GM12891 (cell line): ENCODE data around the gene FAS.

Experiments used
- DNase-seq: peaks from one replicate; pipeline ENCODE4 v3.0.0; 2011; ENCODE audit warnings: low spot score; ENCODE audit not compliant: insufficient read length
- FAIRE-seq: peaks from 2 replicates; lab custom pipeline; 2011; peaks lifted over from hg19 to GRCh38; lab: Jason Lieb, UNC
- PAX5 ChIP-seq: IDR thresholded peaks from 2 replicates; pipeline ENCODE4 v1.6.1; 2011; ENCODE audit warnings: low read length, moderate library complexity, mild to moderate bottlenecking; ENCODE audit not compliant: insufficient read depth, severe bottlenecking
- POLR2A ChIP-seq: IDR thresholded peaks from 2 replicates; pipeline ENCODE4 v1.6.1; 2011; ENCODE audit warnings: low read depth, low read length, control low read depth
- POLR2AphosphoS5 ChIP-seq: IDR thresholded peaks from 2 replicates; pipeline ENCODE4 v1.6.1; 2011; ENCODE audit warnings: low read depth, low read length, control low read depth
- POU2F2 ChIP-seq: IDR thresholded peaks from 2 replicates; pipeline ENCODE4 v1.6.1; 2011; ENCODE audit warnings: low read depth, mild to moderate bottlenecking, control low read depth, low read length, moderate library complexity
- SPI1 ChIP-seq: IDR thresholded peaks from 2 replicates; pipeline ENCODE4 v1.6.1; 2011; ENCODE audit warnings: low read depth, low read length, control low read depth
- TAF1 ChIP-seq: IDR thresholded peaks from 2 replicates; pipeline ENCODE4 v1.6.1; 2011; ENCODE audit warnings: low read depth, low read length, control low read depth

FAS gene

DNA sequence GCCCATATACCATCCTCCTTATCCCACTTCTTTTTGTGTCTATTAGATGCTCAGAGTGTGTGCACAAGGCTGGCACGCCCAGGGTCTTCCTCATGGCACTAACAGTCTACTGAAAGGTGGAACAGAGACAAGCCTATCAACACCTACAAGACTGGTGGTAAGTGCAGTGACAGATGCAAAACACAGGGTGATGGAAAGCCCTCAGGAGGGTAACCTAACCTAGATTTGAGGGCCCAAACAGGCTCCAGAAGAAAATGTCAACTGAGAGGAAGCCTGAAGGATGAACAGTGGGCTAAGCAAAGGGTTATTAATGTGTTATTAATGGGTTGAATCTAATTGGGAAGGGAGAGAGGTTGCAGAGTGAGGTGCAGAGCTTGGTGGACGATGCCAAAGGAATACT is 1.2 kb upstream of the FAS start:
- FAIRE-seq (no peak), DNase-seq (no peak)
- no peak for TF ChIP-seq SPI1
- no peak for TF ChIP-seq POU2F2
- no peak for TF ChIP-seq TAF1

DNA sequence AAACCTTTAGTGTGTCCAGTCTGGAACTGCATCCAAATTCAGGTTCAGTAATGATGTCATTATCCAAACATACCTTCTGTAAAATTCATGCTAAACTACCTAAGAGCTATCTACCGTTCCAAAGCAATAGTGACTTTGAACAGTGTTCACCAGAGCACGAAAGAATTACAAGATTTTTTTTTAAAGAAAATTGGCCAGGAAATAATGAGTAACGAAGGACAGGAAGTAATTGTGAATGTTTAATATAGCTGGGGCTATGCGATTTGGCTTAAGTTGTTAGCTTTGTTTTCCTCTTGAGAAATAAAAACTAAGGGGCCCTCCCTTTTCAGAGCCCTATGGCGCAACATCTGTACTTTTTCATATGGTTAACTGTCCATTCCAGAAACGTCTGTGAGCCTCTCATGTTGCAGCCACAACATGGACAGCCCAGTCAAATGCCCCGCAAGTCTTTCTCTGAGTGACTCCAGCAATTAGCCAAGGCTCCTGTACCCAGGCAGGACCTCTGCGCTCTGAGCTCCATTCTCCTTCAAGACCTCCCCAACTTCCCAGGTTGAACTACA is 694 bp upstream of the FAS start:
- TF ChIP-seq PAX5, result no peak
- TF ChIP-seq POLR2A, result no peak
- TF ChIP-seq POU2F2, result no peak
- TF ChIP-seq SPI1, result no peak
- peak; percentile 71 for FAIRE-seq
- no peak for DNase-seq

DNA sequence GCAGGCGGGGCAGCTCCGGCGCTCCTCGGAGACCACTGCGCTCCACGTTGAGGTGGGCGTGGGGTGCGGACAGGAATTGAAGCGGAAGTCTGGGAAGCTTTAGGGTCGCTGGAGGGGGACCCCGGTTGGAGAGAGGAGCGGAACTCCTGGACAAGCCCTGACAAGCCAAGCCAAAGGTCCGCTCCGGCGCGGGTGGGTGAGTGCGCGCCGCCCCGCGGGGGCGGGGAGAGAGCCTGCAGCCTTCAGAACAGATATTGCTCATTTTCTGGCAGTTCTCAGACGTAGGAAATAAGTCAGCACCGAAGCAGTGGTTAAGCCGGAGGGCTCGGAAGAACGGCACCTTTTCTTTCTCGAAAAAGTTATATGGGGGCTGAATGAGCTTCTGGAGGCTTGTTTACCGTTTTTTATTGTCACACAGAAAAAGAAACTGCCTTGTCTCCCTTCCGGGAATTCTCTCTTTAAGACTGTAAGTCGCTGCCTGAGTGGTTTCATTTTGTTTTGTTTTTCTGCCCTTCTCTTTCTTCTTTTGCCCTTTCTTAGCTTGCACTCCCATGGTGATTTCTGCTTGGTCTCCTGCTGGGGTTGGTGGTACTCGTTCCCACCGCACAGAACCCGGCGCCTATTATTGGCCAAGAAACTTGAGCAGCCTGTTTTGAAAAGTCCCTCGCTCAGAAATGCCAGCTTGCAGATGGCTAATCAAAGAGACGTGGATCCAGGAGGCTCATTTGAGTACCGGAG is 732 bp downstream of the FAS start:
- TF ChIP-seq POLR2A, result peak; percentile 67
- TF ChIP-seq POU2F2, result no peak
- TF ChIP-seq TAF1, result peak; percentile 59
- no peak for TF ChIP-seq PAX5
- peak; percentile 81 for TF ChIP-seq POLR2AphosphoS5
- TF ChIP-seq SPI1, result no peak
- FAIRE-seq, result peak; percentile 90

DNA sequence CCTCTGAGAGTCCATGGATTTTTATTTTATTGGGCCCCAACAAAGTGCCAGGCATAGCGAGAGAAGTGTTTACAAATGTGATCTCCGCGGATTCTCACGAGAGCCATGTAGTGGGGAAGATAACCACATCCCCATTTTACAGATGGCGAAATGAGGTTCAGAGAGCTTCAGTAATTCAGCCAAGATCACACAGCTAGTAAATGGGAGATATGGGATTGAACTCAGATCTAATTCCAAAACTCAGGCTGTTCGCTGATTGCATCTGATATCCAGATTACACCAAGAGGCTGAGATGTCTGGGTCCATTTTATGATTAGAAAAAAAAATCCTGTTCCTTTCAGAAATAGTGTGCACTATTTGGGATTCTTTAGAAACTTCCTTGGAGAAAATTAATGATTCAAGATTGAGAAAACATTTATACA is 1.3 kb downstream of the FAS start:
- DNase-seq, result no peak
- no peak for TF ChIP-seq PAX5
- TF ChIP-seq TAF1, result peak; percentile 52; the same call in 1 of the 2 replicates
- no peak for TF ChIP-seq POLR2AphosphoS5
- TF ChIP-seq SPI1, result peak; percentile 74
- TF ChIP-seq POLR2A, result no peak
- no peak for TF ChIP-seq POU2F2
- FAIRE-seq, result no peak

More for the DNA sequence above, 732 bp downstream of the FAS start:
- no peak for DNase-seq

DNA sequence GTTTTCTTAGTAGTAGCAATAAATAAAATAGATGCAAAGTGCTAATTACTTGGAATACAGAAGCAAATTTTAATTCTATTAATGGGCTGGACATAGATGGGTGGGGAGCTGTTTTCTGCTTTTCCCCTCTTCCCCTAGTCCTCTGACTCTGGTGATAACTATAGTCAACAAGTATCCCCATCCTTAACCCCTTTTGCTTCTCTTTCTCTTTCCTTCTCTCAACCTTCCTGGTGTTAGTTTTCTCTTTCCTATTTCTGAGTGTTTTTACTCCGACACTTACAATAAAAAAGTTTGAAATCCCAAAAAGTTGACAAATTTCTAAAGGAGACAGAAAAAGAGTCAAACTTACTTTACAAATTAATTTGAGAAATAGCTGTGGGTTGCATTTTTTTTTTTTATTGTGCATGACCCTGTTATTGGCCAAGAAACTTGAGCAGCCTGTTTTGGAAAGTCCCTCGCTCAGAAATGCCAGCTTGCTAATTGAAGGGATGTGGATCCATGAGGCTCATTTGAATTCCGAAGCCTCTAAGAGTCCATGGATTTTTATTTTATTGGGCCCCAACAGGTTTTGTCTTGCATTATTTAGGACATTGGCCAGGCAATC is 2.4 kb downstream of the FAS start:
- no peak for FAIRE-seq
- TF ChIP-seq SPI1 (no peak), POLR2AphosphoS5 (no peak), POU2F2 (no peak), TAF1 (no peak), PAX5 (no peak), POLR2A (no peak)
- no peak for DNase-seq

DNA sequence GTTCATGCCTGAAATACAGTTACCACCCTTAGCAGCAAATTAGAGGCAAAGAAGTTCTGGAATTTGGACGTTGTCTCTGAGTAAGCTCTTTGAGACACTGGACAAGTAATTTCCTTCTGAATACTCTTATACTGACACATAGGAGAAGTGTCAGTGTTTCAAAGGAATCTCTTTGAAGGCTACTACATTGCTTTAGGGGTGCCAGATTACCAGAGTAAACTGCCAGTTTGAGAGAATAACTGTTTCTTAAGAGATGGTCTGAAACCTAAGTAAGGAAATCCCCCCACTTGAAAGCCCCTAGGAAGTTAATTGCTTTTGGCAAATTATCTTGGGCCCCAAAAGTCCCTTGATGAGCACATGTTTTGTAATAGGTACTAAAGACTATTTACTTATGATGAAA is 3.4 kb downstream of the FAS start:
- no peak for TF ChIP-seq PAX5
- TF ChIP-seq POLR2A, result peak; percentile 82
- TF ChIP-seq TAF1, result peak; percentile 64; the same call in 1 of the 2 replicates
- TF ChIP-seq POU2F2, result no peak
- no peak for TF ChIP-seq SPI1
- peak; percentile 57 for TF ChIP-seq POLR2AphosphoS5
- no peak for FAIRE-seq

DNA sequence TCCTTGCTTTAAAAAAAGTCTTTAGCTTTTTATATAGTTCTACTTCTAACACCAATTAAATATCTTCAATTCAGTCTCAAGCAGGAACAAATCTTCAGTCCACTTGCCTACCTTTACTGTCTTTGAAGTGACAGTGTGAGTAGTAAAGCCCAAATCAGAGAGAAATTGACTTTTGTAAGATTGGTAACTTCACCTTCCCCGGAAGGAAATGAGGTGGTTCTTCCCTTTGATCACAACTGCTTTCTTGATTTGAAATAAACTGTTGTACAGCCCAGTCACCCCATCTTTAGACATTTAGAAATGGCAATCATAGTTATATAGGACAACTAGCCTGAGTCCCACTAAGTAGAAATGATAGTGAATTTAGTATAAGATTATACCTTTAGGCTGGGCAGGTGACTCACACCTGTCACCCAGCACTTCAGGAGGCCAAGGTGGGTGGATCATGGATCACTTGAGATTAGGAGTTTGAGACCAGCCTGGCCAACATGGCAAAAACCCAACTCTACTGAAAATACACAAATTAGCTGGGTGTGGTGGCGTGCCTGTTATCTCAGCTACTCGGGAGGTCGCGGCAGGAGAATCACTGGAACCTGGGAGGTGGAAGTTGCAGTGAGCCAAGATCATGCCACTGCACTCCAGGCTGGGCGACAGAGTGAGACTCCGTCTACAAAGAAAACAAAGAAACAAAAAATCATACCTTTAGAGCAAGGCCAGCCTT is 4.7 kb downstream of the FAS start:
- no peak for DNase-seq
- FAIRE-seq, result no peak
- TF ChIP-seq POLR2AphosphoS5 (no peak), POU2F2 (no peak), PAX5 (no peak), TAF1 (no peak), SPI1 (no peak), POLR2A (no peak)

More for the DNA sequence above, 3.4 kb downstream of the FAS start:
- no peak for DNase-seq

DNA sequence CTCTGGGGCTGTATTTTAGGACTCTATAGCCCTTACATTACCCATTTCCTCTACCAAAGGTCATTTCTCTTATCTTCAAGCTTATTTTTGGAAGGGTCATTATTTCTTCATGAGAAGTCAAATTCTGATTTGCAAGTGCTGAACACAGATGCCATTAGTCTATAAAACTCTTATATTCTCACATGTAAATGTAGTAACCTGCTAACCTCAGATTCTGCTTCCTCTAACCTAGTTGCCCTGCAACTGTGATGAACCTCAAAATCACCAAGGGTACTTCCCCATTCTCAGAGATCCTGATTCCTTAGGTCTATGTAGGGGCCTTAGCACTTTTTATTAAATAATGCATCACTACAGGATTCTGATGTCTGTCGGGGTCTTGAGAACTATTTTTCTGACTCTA is 6.3 kb downstream of the FAS start:
- FAIRE-seq (peak; percentile 83), DNase-seq (no peak)
- peak; percentile 50; the same call in 1 of the 2 replicates for TF ChIP-seq SPI1
- no peak for TF ChIP-seq POLR2A

DNA sequence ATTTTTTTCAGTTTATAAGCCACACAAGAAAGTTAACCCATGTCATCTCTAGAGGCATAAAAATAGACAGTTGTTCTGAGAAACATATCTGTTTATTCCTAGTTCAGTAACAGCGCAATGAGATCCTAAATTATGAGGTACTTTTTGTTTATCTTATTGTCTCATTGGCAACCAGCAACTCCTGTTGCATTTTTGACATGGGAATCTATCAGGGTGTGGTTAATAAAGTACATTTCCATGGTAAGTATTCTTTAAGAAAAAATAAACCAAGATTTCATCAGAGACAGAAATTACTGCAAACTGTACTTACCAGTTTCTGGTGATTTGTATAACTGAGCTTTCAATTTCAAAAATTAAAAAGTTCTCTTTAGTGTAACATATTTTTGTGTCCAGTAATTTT is 9.0 kb downstream of the FAS start:
- DNase-seq, result no peak
- TF ChIP-seq SPI1 (no peak), POLR2AphosphoS5 (no peak), POLR2A (no peak), POU2F2 (no peak), TAF1 (no peak), PAX5 (no peak)
- peak; percentile 43 for FAIRE-seq
